IMR-90 (cell line): ENCODE data around the gene IL17C. TPM values are rescaled to one million over a fixed set of nuclear protein-coding genes. Genes with fewer than 3 reads are reported as not detected.
A peak's percentile ranks its signal among the peaks of the same experiment; 100 is the strongest.

Experiments used
- ATAC-seq: fragments of 200-7000 bp; cut with Tn5 transposase; 2 replicates; pipeline ENCODE4 v1.9.1; 2020; ENCODE audit warnings: low read depth, mild to moderate bottlenecking, moderate library complexity
- BruUV-seq: library from RNA; stranded (reverse); fragments of 400-500 nt; replicated peaks from 2 replicates; lab custom pipeline; 2021; lab: Mats Ljungman, UMichigan
- CTCF ChIA-PET: fragments of 300-600 bp; formaldehyde crosslinking; extraction: SDS; loops from one replicate; lab custom pipeline; 2021; ENCODE audit warnings: antibody characterized with exemption; lab: Yijun Ruan, JAX
- POLR2A ChIA-PET: fragments of 300-600 bp; sonication (Branson Sonifier 250); formaldehyde crosslinking; loops from one replicate; lab custom pipeline; 2022; ENCODE audit warnings: antibody characterized with exemption; ENCODE audit not compliant: unreplicated experiment; lab: Charles Lee
- DNase-seq: peaks from one replicate; pipeline ENCODE4 v3.0.0; 2013
- H2AFZ ChIP-seq: replicated peaks from 2 replicates; pipeline ENCODE3; 2013; ENCODE audit warnings: low read length, mild to moderate bottlenecking; ENCODE audit not compliant: poor library complexity
- H2AK5ac ChIP-seq: 2 replicates; pipeline ENCODE4 v1.6.1; 2013; ENCODE audit warnings: low read depth, low read length, inconsistent platforms
- H2AK9ac ChIP-seq: replicated peaks from 2 replicates; pipeline ENCODE3; 2013; ENCODE audit warnings: mild to moderate bottlenecking, low read depth, low read length, moderate library complexity; ENCODE audit not compliant: poor library complexity
- H2BK120ac ChIP-seq: 2 replicates; pipeline ENCODE4 v1.6.1; 2013; ENCODE audit warnings: low read depth, low read length, inconsistent platforms
- H2BK15ac ChIP-seq: 3 replicates; pipeline ENCODE4 v1.6.1; 2013; ENCODE audit warnings: low read depth, low read length, inconsistent platforms
- H2BK20ac ChIP-seq: 2 replicates; pipeline ENCODE4 v1.6.1; 2013; ENCODE audit warnings: low read depth, mild to moderate bottlenecking, inconsistent platforms, low read length, moderate library complexity
- H2BK5ac ChIP-seq: 2 replicates; pipeline ENCODE4 v1.6.1; 2013; ENCODE audit warnings: mild to moderate bottlenecking, low read depth, low read length, inconsistent platforms; ENCODE audit not compliant: poor library complexity, severe bottlenecking
- H3K14ac ChIP-seq: replicated peaks from 2 replicates; pipeline ENCODE4 v1.6.1; 2013; ENCODE audit warnings: low read depth, low read length, inconsistent platforms
- H3K18ac ChIP-seq: 2 replicates; pipeline ENCODE4 v1.6.1; 2013; ENCODE audit warnings: low read depth, low read length, control low read depth
- H3K23ac ChIP-seq: 2 replicates; pipeline ENCODE4 v1.6.1; 2013; ENCODE audit warnings: low read depth, low read length, inconsistent platforms
- H3K27ac ChIP-seq: 2 replicates; pipeline ENCODE4 v1.5.1; 2013; ENCODE audit warnings: mild to moderate bottlenecking, control low read depth, low read length; ENCODE audit not compliant: insufficient read depth
- H3K27me3 ChIP-seq: 2 replicates; pipeline ENCODE4 v1.6.1; 2013; ENCODE audit warnings: low read length; ENCODE audit not compliant: control insufficient read depth, insufficient read depth
- H3K36me3 ChIP-seq: 2 replicates; pipeline ENCODE4 v1.6.1; 2013; ENCODE audit warnings: low read length, mixed read lengths; ENCODE audit not compliant: control insufficient read depth, insufficient read depth
- H3K4ac ChIP-seq: 2 replicates; pipeline ENCODE4 v1.6.1; 2013; ENCODE audit warnings: low read depth, low read length, inconsistent platforms
- H3K4me1 ChIP-seq: 2 replicates; pipeline ENCODE4 v1.6.1; 2013; ENCODE audit warnings: low read length, mixed read lengths; ENCODE audit not compliant: control insufficient read depth, insufficient read depth
- H3K4me2 ChIP-seq: 2 replicates; pipeline ENCODE4 v1.6.1; 2013; ENCODE audit warnings: low read depth, mild to moderate bottlenecking, control low read depth, low read length, moderate library complexity
- H3K4me3 ChIP-seq: 2 replicates; pipeline ENCODE4 v1.5.1; 2013; ENCODE audit warnings: low read depth, mild to moderate bottlenecking, control low read depth, low read length, moderate library complexity; ENCODE audit not compliant: insufficient read depth
- H3K56ac ChIP-seq: 2 replicates; pipeline ENCODE4 v1.6.1; 2013; ENCODE audit warnings: low read length, inconsistent platforms; ENCODE audit not compliant: insufficient read depth; ENCODE audit errors: extremely low read depth
- H3K79me1 ChIP-seq, 2 experiments: 2 replicates each; pipeline ENCODE4 v1.6.1; 2013; ENCODE audit warnings: low read length in 2 of 2, inconsistent platforms in 1 of 2, low read depth in 1 of 2
- H3K9ac ChIP-seq: 2 replicates; pipeline ENCODE4 v1.6.1; 2013; ENCODE audit warnings: low read depth, low read length, control low read depth
- H3K9me1 ChIP-seq: 2 replicates; pipeline ENCODE4 v1.6.1; 2013; ENCODE audit warnings: low read length, inconsistent platforms; ENCODE audit not compliant: insufficient read depth
- H3K9me3 ChIP-seq: 2 replicates; pipeline ENCODE4 v1.6.1; 2013; ENCODE audit warnings: low read length; ENCODE audit not compliant: control insufficient read depth, insufficient read depth
- H4K20me1 ChIP-seq: 2 replicates; pipeline ENCODE4 v1.6.1; 2013; ENCODE audit warnings: low read length, inconsistent platforms; ENCODE audit not compliant: insufficient read depth
- H4K5ac ChIP-seq: 2 replicates; pipeline ENCODE4 v1.6.1; 2013; ENCODE audit warnings: mild to moderate bottlenecking, low read depth, low read length, control low read depth
- H4K8ac ChIP-seq, 2 experiments: 2 replicates each; pipeline ENCODE4 v1.6.1; 2013; ENCODE audit warnings: low read depth in 2 of 2, low read length in 2 of 2, control low read depth in 1 of 2, inconsistent platforms in 1 of 2
- H4K91ac ChIP-seq: 2 replicates; pipeline ENCODE4 v1.6.1; 2013; ENCODE audit warnings: low read depth, low read length, inconsistent platforms; ENCODE audit not compliant: insufficient read depth
- MXI1 ChIP-seq: IDR thresholded peaks from 2 replicates; pipeline ENCODE4 v1.6.1; 2012; ENCODE audit warnings: low read depth, mild to moderate bottlenecking, low read length, moderate library complexity, borderline replicate concordance
- NFE2L2 ChIP-seq: fragments of 150-350 bp; IDR thresholded peaks from 2 replicates; pipeline ENCODE4 v1.6.1; 2016; ENCODE audit warnings: low read depth, mild to moderate bottlenecking, low read length
- SMC3 ChIP-seq: fragments of 150-350 bp; IDR thresholded peaks from 2 replicates; pipeline ENCODE4 v1.6.1; 2016; ENCODE audit warnings: low read depth, mild to moderate bottlenecking, antibody characterized with exemption, low read length, moderate library complexity
- WGBS, 2 experiments: methylation state at CpG; one replicate each; pipeline versions ENCODE4 v1.1.5 to v1.1.7; 2013; ENCODE audit warnings: missing lambda C conversion rate in 2 of 2; ENCODE audit not compliant: insufficient read length in 1 of 2; ENCODE audit errors: extremely low coverage in 2 of 2; 5-methylcytosine and 5-hydroxymethylcytosine counted together
- dilution Hi-C: fragments of 300-500 bp; cut with HindIII; formaldehyde crosslinking; loops from one replicate; pipeline ENCODE4 v1.14.3; 2018; ENCODE audit warnings: low sequenced_read_pairs; ENCODE audit not compliant: unreplicated experiment
- in situ Hi-C: fragments of 300-500 bp; cut with MboI; formaldehyde crosslinking; loops from 3 replicates; pipeline ENCODE4 v1.14.3; 2019; ENCODE audit warnings: low sequenced_read_pairs, inconsistent platforms, mixed read lengths
- intact Hi-C: fragments of 100-400 bp; cut with micrococcal nuclease; formaldehyde crosslinking; loops from 2 replicates; pipeline ENCODE4 v1.10.0; 2022
- polyA plus RNA-seq, 3 experiments: library from polyadenylated mRNA; depleted of rRNA; stranded (reverse); fragments of >200 nt; gene quantifications; 2 replicates each; pipeline ENCODE4 v1.2.3, GENCODE V29; 2012; ENCODE audit warnings: low replicate concordance in 1 of 3
- total RNA-seq: library from RNA; depleted of rRNA; stranded (reverse); fragments of >200 nt; gene quantifications from 2 replicates; pipeline ENCODE4 v1.2.3, GENCODE V29; 2012
- TF ChIP-seq, protein P1 (sequence below): conservative IDR thresholded peaks from 2 replicates; pipeline ENCODE4 v1.5.1; 2012; ENCODE audit warnings: mild to moderate bottlenecking, low read depth, low read length, improper control_type of control experiment

IL17C gene
- total and polyA plus RNA-seq, 2 of the 4 experiments (the other 2 are of a cell fraction) = 0.09 TPM; not detected in 1

DNA sequence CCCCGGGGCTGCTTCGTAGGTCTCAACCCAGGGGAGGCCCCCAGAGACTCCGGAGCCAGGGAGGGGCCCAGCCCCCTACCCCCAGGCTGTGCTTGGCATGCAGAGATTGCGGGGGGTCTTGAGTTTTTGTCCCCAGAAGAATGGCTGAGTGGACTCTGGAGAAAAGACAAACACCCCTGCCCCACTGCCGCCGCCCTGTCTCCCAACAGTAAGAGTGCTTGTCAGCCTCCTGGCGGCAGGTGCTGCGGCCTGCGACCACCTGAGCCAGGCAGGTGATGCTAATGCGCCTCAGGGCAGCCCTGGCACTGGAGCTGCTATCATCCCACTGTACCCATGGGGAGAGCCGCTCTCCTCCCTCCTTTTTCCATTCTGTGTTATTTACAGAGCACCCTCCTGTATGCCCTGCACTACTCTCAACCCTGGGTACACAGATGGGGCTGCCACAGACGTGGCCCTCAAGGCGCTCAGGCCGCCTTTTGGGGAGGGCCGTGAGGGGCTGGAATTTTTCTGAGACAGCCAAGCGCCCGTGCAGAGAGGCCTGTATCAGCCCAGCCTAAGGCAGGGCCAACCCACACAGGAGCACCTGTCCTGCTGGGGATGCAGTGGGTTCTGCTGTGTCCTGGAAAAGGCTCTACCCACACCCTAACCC, 2.6 kb upstream of the IL17C start:
- no peak overlapping the region for H2BK5ac ChIP-seq
- no peak overlapping the region for H2AFZ ChIP-seq
- ChIA-PET POLR2A (no interaction called here), CTCF (no interaction called here)
- no peak overlapping the region for H3K27ac ChIP-seq
- H4K5ac ChIP-seq = no peak overlapping the region
- intact Hi-C loops = no loop called here
- H3K4me1 ChIP-seq = peaks cover 11% of the 10 kb centered on the region
- 89% methylated on average over 5 of the region's 17 CpGs; no CpG with 5 or more reads in 1 of the 2 experiments for WGBS, 2 experiments
- H2BK15ac ChIP-seq = no peak overlapping the region
- no peak overlapping the region for H4K91ac ChIP-seq
- no peak overlapping the region for H4K8ac ChIP-seq
- TF ChIP-seq MXI1 (no peak), NFE2L2 (no peak), SMC3 (no peak)
- TF ChIP-seq, protein P1, sequence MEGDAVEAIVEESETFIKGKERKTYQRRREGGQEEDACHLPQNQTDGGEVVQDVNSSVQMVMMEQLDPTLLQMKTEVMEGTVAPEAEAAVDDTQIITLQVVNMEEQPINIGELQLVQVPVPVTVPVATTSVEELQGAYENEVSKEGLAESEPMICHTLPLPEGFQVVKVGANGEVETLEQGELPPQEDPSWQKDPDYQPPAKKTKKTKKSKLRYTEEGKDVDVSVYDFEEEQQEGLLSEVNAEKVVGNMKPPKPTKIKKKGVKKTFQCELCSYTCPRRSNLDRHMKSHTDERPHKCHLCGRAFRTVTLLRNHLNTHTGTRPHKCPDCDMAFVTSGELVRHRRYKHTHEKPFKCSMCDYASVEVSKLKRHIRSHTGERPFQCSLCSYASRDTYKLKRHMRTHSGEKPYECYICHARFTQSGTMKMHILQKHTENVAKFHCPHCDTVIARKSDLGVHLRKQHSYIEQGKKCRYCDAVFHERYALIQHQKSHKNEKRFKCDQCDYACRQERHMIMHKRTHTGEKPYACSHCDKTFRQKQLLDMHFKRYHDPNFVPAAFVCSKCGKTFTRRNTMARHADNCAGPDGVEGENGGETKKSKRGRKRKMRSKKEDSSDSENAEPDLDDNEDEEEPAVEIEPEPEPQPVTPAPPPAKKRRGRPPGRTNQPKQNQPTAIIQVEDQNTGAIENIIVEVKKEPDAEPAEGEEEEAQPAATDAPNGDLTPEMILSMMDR = no peak
- no TSS peak for BruUV-seq
- H3K36me3 ChIP-seq = peaks cover 20% of the 10 kb centered on the region
- peaks cover 5% of the 10 kb centered on the region; the same call in 1 of the 2 replicates for H4K20me1 ChIP-seq
- H3K4me3 ChIP-seq = no peak overlapping the region
- H3K23ac ChIP-seq = no peak overlapping the region
- H3K4me2 ChIP-seq = no peak overlapping the region
- dilution Hi-C loops = no loop called here
- no peaks in the 10 kb centered on the region for H3K79me1 ChIP-seq
- peaks cover 2% of the 10 kb centered on the region; the same call in 1 of the 2 replicates for H3K9me1 ChIP-seq
- peaks cover 27% of the 10 kb centered on the region for H3K27me3 ChIP-seq
- no peak overlapping the region for H2BK20ac ChIP-seq
- no peaks in the 10 kb centered on the region for H3K9me3 ChIP-seq
- no peak overlapping the region for H3K56ac ChIP-seq
- DNase-seq (no peak), ATAC-seq (no peak)
- no peak overlapping the region for H3K18ac ChIP-seq
- no peak overlapping the region for H2BK120ac ChIP-seq
- no peak overlapping the region for H3K4ac ChIP-seq
- in situ Hi-C loops = no loop called here
- peak overlapping the region; percentile 89 for H2AK9ac ChIP-seq
- no peak overlapping the region for H3K9ac ChIP-seq
- no peak overlapping the region for H2AK5ac ChIP-seq
- no peak overlapping the region for H3K14ac ChIP-seq
